ENCODE measurements around the gene OR5P2. TPM values are rescaled to one million over a fixed set of nuclear protein-coding genes. Genes with fewer than 3 reads are reported as not detected.
"Not testable (repeated sequence)": the region's sequence is repeated elsewhere in the genome, so short reads cannot be mapped to it uniquely, and the experiment has no call there.

Gene OR5P2
- total RNA-seq, 2 experiments from 2014 or later = not detected

GRCh38 chr11:7830740-7831139, 34.0 kb upstream of the OR5P2 start, which contains the start of gene OR5P3:
Gene OR5P3 (minus strand): TSS chr11:7830840.
- DNase-seq = no peak
- Mint-ChIP-seq H3K27me3 (peaks cover 12% of the 10 kb centered on the region), H3K27ac (no peak within 1 kb of the TSS), H3K36me3 (ENCODE audit: low read depth) (no peaks in the 10 kb centered on the region), H3K4me3 (no peak within 1 kb of the TSS), H3K4me1 (ENCODE audit: low read depth) (no peaks in the 10 kb centered on the region), H3K9me3 (no peaks in the 10 kb centered on the region)
- no peaks in the 10 kb centered on the region for H3K4me1 ChIP-seq (ENCODE audit: insufficient read depth, low read length)
- ATAC-seq (ENCODE audit: poor library complexity) = no peak
- H3K36me3 ChIP-seq (ENCODE audit: insufficient read depth, low read length) = no peaks in the 10 kb centered on the region
- ChIA-PET CTCF (no interaction called here), POLR2A (no interaction called here)
- no peaks in the 10 kb centered on the region for H3K9me3 ChIP-seq (ENCODE audit: control insufficient read depth in 1 of 2, insufficient read depth in 1 of 2, low read length in 2 of 2)
- intact Hi-C loops (cut with DNase I, micrococcal nuclease) = no loop called here
- H3K4me3 ChIP-seq (ENCODE audit: low read length) = no peak within 1 kb of the TSS
- no peaks in the 10 kb centered on the region for H3K27me3 ChIP-seq (ENCODE audit: control insufficient read depth in 1 of 2, insufficient read depth in 2 of 2, low read length in 2 of 2)
- no peak for TF ChIP-seq CTCF (IDR thresholded peaks at IDR 0.05)
- no peak within 1 kb of the TSS for H3K27ac ChIP-seq (ENCODE audit: low read depth in 1 of 2, low read length in 2 of 2)

- no peaks in the 10 kb centered on the region for H3K36me3 ChIP-seq (ENCODE audit: insufficient read depth, low read length)
- H3K9me3 Mint-ChIP-seq = peaks cover 2% of the 10 kb centered on the region
- intact Hi-C loops (cut with DNase I, micrococcal nuclease) = no loop called here
- H3K27ac Mint-ChIP-seq = no peak overlapping the region
- H3K27me3 Mint-ChIP-seq = no peaks in the 10 kb centered on the region
- H3K4me3 Mint-ChIP-seq = no peak overlapping the region
- ChIA-PET CTCF (no interaction called here), POLR2A (no interaction called here)
- H3K4me1 ChIP-seq (ENCODE audit: insufficient read depth, low read length) = no peaks in the 10 kb centered on the region
- TF ChIP-seq CTCF (IDR thresholded peaks at IDR 0.05) = no peak
- no peaks in the 10 kb centered on the region for H3K36me3 Mint-ChIP-seq (ENCODE audit: low read depth)
- no peak for DNase-seq
- H3K27me3 ChIP-seq (ENCODE audit: control insufficient read depth in 1 of 2, insufficient read depth in 2 of 2, low read length in 2 of 2) = no peaks in the 10 kb centered on the region
- H3K4me3 ChIP-seq (ENCODE audit: low read length) = no peak overlapping the region
- H3K4me1 Mint-ChIP-seq (ENCODE audit: low read depth) = no peaks in the 10 kb centered on the region
- H3K9me3 ChIP-seq (ENCODE audit: control insufficient read depth in 1 of 2, insufficient read depth in 1 of 2, low read length in 2 of 2) = no peaks in the 10 kb centered on the region
- ATAC-seq (ENCODE audit: poor library complexity) = no peak
- no peak overlapping the region for H3K27ac ChIP-seq (ENCODE audit: low read depth in 1 of 2, low read length in 2 of 2)
These were observed 29.6 kb upstream of the OR5P2 start for GRCh38 chr11:7826324-7826723.

GRCh38 chr11:7820417-7820816, 23.7 kb upstream of the OR5P2 start:
- H3K27ac ChIP-seq (ENCODE audit: low read depth in 1 of 2, low read length in 2 of 2); H3K27me3 ChIP-seq (ENCODE audit: control insufficient read depth in 1 of 2, insufficient read depth in 2 of 2, low read length in 2 of 2); ATAC-seq (ENCODE audit: poor library complexity); intact Hi-C loops (cut with DNase I, micrococcal nuclease); H3K36me3 Mint-ChIP-seq (ENCODE audit: low read depth); H3K4me3 ChIP-seq (ENCODE audit: low read length); DNase-seq; H3K4me1 Mint-ChIP-seq (ENCODE audit: low read depth); H3K4me1 ChIP-seq (ENCODE audit: insufficient read depth, low read length); POLR2A ChIA-PET; H3K9me3 ChIP-seq (ENCODE audit: control insufficient read depth in 1 of 2, insufficient read depth in 1 of 2, low read length in 2 of 2); H3K27ac Mint-ChIP-seq; H3K27me3 Mint-ChIP-seq; CTCF ChIA-PET; H3K4me3 Mint-ChIP-seq; H3K36me3 ChIP-seq (ENCODE audit: insufficient read depth, low read length): not testable (repeated sequence)
- peaks cover 13% of the 10 kb centered on the region for H3K9me3 Mint-ChIP-seq

- H3K4me1 ChIP-seq (ENCODE audit: insufficient read depth, low read length); H3K27ac ChIP-seq (ENCODE audit: low read depth in 1 of 2, low read length in 2 of 2); H3K27me3 ChIP-seq (ENCODE audit: control insufficient read depth in 1 of 2, insufficient read depth in 2 of 2, low read length in 2 of 2); H3K36me3 Mint-ChIP-seq (ENCODE audit: low read depth); H3K4me1 Mint-ChIP-seq (ENCODE audit: low read depth); ATAC-seq (ENCODE audit: poor library complexity); H3K27me3 Mint-ChIP-seq; intact Hi-C loops (cut with DNase I, micrococcal nuclease); H3K36me3 ChIP-seq (ENCODE audit: insufficient read depth, low read length); POLR2A ChIA-PET; H3K27ac Mint-ChIP-seq; H3K4me3 Mint-ChIP-seq; CTCF ChIA-PET; DNase-seq; H3K4me3 ChIP-seq (ENCODE audit: low read length); H3K9me3 ChIP-seq (ENCODE audit: control insufficient read depth in 1 of 2, insufficient read depth in 1 of 2, low read length in 2 of 2): not testable (repeated sequence)
- H3K9me3 Mint-ChIP-seq = peaks cover 13% of the 10 kb centered on the region
These were observed 18.2 kb upstream of the OR5P2 start for GRCh38 chr11:7814897-7815296.

- H3K4me1 ChIP-seq (ENCODE audit: insufficient read depth, low read length); H3K27me3 Mint-ChIP-seq; CTCF ChIA-PET; H3K4me3 ChIP-seq (ENCODE audit: low read length); H3K27ac Mint-ChIP-seq; ATAC-seq (ENCODE audit: poor library complexity); intact Hi-C loops (cut with DNase I, micrococcal nuclease); DNase-seq; H3K36me3 Mint-ChIP-seq (ENCODE audit: low read depth); H3K27ac ChIP-seq (ENCODE audit: low read depth in 1 of 2, low read length in 2 of 2); POLR2A ChIA-PET; H3K4me3 Mint-ChIP-seq; H3K4me1 Mint-ChIP-seq (ENCODE audit: low read depth); H3K36me3 ChIP-seq (ENCODE audit: insufficient read depth, low read length); H3K27me3 ChIP-seq (ENCODE audit: control insufficient read depth in 1 of 2, insufficient read depth in 2 of 2, low read length in 2 of 2): not testable (repeated sequence)
- H3K9me3 Mint-ChIP-seq = peaks cover 26% of the 10 kb centered on the region
- peaks cover 9 to 11% of the 10 kb centered on the region in 2 experiments for H3K9me3 ChIP-seq (ENCODE audit: control insufficient read depth in 1 of 2, insufficient read depth in 1 of 2, low read length in 2 of 2)
These were observed 13.6 kb upstream of the OR5P2 start for GRCh38 chr11:7810301-7810700.
